NCI-H774 (cell line): ENCODE data around the gene MYOZ2.
"Not testable (repeated sequence)": the region's sequence is repeated elsewhere in the genome, so short reads cannot be mapped to it uniquely, and the experiment has no call there.

Experiments used
- DNase-seq: peaks from one replicate; lab custom pipeline; 2025; lab: John Stamatoyannopoulos, UW

The MYOZ2 gene

GRCh38 chr4:119128148-119128547 is 7.5 kb upstream of the MYOZ2 start:
- no peak for DNase-seq

GRCh38 chr4:119130365-119131065 is 5.1 kb upstream of the MYOZ2 start:
- DNase-seq = peak; percentile 0

GRCh38 chr4:119131164-119131563 is 4.5 kb upstream of the MYOZ2 start:
- DNase-seq = no peak

GRCh38 chr4:119132306-119132705 is 3.3 kb upstream of the MYOZ2 start:
- DNase-seq = no peak

GRCh38 chr4:119136546-119136945 is 914 bp downstream of the MYOZ2 start:
- no peak for DNase-seq

- no peak for DNase-seq
These were observed 2.4 kb downstream of the MYOZ2 start for GRCh38 chr4:119138046-119138445.

- no peak for DNase-seq
These were observed 3.7 kb downstream of the MYOZ2 start for GRCh38 chr4:119139311-119139710.

- DNase-seq = no peak
These were observed 4.2 kb downstream of the MYOZ2 start for GRCh38 chr4:119139822-119140252.

GRCh38 chr4:119141283-119141682 is 5.7 kb downstream of the MYOZ2 start:
- not testable (repeated sequence) for DNase-seq

GRCh38 chr4:119142833-119143232 is 7.2 kb downstream of the MYOZ2 start:
- DNase-seq = no peak

- not testable (repeated sequence) for DNase-seq
These were observed 7.7 kb downstream of the MYOZ2 start for GRCh38 chr4:119143341-119143740.

- DNase-seq = no peak
These were observed 13.5 kb downstream of the MYOZ2 start for GRCh38 chr4:119149110-119149509.

GRCh38 chr4:119151161-119151560 is 15.5 kb downstream of the MYOZ2 start:
- no peak for DNase-seq

GRCh38 chr4:119152741-119153140 is 17.1 kb downstream of the MYOZ2 start:
- DNase-seq = no peak

- DNase-seq = no peak
These were observed 26.5 kb downstream of the MYOZ2 start for GRCh38 chr4:119162174-119162573.

GRCh38 chr4:119165767-119166166 is 30.1 kb downstream of the MYOZ2 start:
- no peak for DNase-seq

GRCh38 chr4:119170195-119170594 is 34.6 kb downstream of the MYOZ2 start:
- DNase-seq = no peak

- DNase-seq = no peak
These were observed 36.6 kb downstream of the MYOZ2 start for GRCh38 chr4:119172223-119172622.

GRCh38 chr4:119173729-119174361 is 38.2 kb downstream of the MYOZ2 start:
- DNase-seq = not testable (repeated sequence)

- DNase-seq = no peak
These were observed 43.4 kb downstream of the MYOZ2 start for GRCh38 chr4:119179011-119179410.

GRCh38 chr4:119184128-119184527 is 48.5 kb downstream of the MYOZ2 start:
- DNase-seq = no peak

GRCh38 chr4:119189638-119190037 is 54.0 kb downstream of the MYOZ2 start:
- no peak for DNase-seq

GRCh38 chr4:119190354-119190753 is 54.7 kb downstream of the MYOZ2 start:
- DNase-seq = no peak

- DNase-seq = no peak
These were observed 55.9 kb downstream of the MYOZ2 start for GRCh38 chr4:119191505-119191904.
